Kidney glomerular epithelial cell (primary cell): Measurements from ENCODE around the gene ZNF318.
"Not testable (repeated sequence)": the region's sequence is repeated elsewhere in the genome, so short reads cannot be mapped to it uniquely, and the experiment has no call there.

ENCODE experiments used
- DNase-seq: peaks from one replicate; lab custom pipeline; 2025; lab: John Stamatoyannopoulos, UW

The ZNF318 gene

DNA sequence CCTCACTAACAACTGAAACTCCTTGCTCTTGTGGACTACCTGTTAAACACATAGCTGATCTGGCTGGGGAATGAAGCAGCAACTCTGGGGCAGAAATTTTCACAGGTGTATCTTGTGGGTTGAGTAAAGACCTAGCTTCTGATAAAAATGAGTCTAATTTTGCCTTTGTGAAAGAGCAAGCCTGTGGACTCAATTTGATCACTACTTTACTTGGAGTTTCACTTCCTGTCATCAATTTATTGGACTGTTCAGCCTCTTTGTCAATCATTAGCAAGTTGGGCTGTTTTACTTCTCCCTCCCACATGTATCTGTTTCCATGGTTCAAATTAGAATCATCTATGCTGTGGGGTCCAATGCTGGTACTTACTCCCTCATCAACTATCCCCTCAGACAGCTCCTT lies 31.2 kb downstream of the ZNF318 start:
- DNase-seq = no peak

DNA sequence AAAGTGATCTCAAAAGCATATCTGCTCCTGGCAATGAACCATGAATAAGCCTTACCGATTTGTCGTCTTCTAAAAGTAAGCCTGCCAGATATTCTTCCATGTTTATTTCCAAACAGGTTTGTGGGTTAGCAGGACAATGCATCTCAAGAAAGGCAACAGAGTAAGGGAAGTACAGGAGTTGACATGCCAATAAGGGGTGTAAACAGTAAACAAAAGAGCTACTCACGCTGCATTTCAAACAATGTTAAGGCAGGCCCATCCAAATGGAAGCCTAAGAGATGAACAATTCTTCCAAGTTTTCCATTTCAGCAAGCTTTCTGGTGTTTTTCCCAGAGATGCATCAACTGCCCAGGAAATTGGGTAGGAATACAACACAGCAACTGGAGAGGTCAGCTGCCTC lies 33.1 kb downstream of the ZNF318 start:
- no peak for DNase-seq

DNA sequence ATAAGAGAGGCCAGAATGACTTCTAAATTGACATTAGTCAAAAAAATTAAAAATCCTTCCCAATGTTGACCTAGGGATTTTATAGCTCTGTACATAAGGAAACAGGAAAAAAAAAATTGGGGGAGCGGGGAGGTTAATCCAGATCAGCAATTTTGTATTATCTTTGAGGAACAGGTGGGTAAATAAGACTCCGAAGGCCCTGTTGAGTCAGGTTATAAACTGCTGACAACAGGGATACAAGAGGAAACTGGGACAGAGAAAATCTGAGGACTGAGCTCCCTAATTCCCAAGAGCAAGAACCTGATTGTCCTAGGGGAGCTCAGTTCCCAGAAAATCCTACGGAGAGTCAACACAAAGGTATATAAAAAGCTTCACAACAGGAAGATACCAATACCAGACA lies 34.0 kb downstream of the ZNF318 start:
- DNase-seq = no peak

DNA sequence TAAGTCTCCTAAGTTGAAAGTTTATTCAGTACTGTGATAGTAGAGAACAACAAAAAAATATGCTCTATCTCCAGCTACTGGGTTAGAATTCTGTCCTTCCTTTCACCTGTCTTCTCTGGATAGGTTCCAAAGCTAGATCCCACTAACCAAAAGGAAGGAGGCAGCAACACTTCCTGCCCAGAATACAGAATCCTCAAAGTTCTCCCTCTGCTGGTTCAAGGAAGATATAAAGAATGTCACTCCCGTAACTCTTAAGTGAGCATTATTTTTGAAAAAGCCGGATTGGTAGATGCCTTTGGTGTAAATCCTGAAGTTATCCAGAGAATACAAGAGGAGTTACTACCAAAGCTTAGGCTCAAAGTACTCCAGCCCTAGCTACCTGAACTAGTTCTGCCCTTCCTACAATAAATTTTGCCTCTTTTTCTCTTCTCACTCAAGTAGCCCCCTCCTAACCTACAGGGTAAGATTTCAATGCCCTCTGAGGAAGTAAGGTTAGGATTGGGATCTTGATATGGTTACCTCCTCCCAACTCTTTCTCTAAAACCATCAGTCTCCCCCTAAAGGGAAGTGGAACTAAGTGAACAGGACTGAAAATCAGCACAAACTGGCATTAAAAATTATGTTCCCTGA lies 34.9 kb downstream of the ZNF318 start:
- peak; percentile 61 for DNase-seq

DNA sequence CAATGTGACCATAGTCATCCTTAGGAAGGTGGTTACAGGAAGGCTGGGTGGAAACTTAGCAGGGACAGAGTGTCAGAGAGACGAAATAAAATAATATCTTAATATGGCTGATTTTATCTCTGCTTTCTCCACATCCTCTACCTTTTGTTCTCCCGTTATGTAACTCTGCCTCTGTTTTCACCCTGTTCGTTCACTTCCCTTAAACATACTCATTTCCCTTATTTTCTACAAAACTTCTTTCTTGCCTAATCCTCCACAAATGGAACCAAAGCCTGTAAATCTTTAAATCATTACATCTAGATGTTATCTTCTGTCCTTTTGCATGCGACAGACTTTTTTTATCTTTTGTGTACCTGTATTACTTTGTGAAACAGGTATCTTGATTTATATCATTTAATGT lies 37.6 kb downstream of the ZNF318 start:
- DNase-seq = no peak

DNA sequence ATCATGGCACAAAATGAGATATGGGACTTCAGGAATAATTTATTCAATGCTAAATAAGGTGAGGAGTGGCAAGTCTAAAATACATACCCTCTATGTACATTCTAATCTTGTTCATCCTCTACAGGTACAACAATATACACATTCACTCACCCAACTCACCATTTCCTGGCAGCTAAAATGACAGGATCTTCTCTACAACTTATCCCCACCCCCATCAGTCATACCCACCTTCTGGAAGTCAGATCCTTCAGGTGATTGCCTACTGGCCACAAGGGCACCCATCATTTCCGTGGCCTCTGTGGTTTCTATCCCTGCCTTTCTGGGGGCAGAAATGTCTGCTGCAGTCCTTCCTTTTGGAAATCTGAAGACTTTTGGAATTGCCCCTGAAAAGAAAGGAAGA lies 38.0 kb downstream of the ZNF318 start:
- DNase-seq = no peak

DNA sequence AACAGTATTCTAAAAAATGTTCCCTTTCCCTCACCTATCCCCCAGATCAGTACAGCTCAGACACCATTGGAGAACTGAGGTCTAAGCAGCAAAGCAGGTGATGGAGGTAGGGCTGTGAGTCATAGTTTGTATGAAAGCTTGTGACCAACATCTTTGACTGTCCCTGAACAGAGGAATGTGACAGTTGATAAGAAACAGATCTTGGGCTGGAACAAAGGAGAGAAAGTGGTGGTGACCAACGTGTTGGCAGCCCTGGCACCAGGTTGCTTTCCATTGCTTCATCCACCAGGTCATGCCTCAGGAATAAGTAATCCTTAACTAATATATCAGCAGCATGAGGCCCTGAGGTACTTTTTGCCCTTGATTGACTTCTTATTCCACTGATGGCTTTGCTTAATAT lies 40.9 kb downstream of the ZNF318 start:
- DNase-seq = no peak

DNA sequence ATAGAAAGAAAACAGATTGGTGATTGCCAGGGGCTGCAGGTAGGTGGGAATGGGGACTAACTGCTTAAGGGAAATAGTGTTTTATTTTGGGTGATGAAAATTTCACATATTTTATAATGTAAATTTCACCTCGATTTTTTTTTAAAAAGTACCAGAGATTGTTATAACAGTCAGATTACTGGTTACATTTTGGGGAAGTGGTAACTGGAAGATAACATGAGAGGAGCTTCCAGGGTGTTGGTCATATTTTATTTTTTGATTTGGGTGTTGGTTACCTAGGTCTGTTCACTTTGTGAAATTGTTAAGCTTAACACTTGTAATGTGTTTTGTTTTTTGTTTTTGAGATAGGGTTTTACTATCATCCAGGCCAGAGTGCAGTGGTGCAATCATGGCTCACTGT lies 43.6 kb downstream of the ZNF318 start:
- no peak for DNase-seq

DNA sequence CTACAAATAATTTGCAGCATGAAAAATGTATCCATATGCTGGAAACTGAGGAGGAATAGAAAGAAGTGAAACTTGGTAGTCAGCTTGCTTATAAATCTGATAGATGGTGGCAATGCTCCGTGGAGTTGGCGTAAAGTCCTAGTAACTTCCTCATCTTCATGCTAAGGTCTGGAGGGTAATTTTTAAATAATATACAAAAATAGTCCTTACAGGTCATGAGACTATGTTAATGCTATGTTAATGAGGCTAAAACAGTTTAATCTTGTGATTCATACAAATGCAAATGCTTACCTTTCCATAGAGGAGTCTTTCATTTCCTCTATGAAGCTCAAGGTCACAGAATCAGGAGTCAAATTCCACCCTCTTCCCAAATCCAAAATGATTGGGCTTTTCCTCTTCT lies 51.4 kb downstream of the ZNF318 start:
- DNase-seq = no peak

DNA sequence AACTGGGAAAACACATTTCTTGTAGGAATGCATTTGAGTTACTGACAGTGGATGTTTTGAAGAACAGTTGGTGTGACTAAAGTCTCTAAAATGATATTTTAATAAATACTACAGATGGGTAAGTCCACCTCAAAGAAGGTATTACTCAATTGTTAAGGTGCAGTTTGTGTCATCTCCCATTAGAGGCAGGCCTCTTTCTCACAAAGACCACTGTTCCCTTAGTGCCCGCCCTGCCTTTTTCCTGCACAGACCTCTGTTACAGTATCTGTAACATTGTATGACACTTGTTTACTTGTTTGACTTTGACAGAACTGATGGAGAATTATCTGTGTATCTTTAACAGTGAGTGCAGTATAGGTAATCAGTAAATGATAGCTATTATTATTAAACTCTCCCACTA lies 55.6 kb downstream of the ZNF318 start:
- DNase-seq = no peak

DNA sequence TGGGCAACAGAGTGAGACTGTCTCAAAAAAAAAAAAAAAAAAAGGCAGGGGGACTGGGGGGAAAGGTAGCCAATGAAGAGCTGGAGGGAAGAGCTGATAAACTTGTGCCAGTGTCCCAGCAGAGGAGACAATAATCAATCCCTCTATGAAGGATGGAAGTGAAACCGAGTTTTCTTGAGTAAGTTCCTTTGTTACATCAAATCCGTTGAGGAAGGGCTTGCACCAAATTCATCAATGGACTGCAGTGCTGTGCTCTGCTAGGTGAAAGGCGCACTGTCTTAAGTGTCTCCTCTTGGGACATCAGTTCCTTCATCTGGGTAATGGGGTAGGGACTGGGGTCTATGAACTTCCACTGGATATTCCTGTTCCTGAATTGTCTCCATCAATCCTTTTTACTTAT lies 57.8 kb downstream of the ZNF318 start:
- DNase-seq = no peak

DNA sequence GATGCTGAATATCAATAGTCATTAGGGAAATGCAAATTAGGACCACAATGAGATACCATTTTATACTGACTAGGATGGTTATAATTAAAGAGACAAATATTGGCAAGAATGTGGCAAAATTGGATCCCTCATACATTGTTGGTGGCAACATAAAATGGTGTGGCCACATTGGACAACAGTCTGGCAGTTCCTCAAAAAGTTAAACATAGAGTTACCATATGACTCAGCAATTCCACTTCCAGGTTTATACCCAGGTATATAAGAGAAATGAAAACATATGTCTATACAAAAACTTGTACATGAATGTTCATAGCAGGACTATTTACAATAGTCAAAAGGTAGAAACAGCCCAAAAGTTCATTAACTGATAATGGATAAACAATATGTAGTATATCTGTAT lies 58.8 kb downstream of the ZNF318 start:
- no peak for DNase-seq

DNA sequence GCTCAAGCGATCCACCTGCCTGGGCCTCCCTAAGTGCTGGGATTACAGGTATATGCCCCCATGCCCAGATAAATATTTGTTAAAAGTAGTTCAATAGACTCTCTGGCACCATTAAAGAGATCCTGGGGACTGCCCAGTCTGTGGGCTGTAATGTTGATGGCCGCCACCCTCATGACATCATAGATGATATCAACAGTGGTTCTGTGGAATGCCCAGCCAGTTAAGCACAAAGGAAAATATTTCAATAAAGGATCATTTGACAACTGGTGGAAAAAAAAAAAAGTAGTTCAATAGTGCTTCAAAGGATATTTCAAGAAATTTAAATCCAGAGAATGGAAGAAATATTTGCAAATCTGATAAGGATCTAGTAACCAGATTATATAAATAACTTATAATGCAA lies 59.3 kb downstream of the ZNF318 start:
- DNase-seq = no peak

DNA sequence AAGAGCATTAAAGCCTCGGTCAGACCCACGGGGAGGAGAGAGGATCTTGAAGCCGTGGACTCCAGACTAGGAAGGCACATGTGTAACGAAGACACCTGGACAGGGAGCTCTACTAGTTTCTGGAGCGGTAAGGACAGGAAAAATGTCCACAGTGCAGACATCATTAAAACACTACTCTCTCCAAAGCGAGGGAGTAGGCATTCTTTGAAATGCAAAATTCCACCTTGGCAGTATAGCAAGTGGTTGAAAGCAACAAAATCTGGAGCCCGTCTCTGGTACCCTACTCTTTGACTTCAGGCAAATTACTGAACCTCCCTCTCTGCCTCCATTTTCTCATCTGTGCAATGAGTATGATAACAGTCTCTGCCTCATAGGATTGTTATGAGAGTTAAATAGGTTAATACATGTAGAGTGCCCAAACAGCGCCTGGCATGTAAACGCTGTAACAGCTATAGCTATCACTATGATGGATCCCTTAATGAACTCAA lies 60.4 kb downstream of the ZNF318 start:
- no peak for DNase-seq

DNA sequence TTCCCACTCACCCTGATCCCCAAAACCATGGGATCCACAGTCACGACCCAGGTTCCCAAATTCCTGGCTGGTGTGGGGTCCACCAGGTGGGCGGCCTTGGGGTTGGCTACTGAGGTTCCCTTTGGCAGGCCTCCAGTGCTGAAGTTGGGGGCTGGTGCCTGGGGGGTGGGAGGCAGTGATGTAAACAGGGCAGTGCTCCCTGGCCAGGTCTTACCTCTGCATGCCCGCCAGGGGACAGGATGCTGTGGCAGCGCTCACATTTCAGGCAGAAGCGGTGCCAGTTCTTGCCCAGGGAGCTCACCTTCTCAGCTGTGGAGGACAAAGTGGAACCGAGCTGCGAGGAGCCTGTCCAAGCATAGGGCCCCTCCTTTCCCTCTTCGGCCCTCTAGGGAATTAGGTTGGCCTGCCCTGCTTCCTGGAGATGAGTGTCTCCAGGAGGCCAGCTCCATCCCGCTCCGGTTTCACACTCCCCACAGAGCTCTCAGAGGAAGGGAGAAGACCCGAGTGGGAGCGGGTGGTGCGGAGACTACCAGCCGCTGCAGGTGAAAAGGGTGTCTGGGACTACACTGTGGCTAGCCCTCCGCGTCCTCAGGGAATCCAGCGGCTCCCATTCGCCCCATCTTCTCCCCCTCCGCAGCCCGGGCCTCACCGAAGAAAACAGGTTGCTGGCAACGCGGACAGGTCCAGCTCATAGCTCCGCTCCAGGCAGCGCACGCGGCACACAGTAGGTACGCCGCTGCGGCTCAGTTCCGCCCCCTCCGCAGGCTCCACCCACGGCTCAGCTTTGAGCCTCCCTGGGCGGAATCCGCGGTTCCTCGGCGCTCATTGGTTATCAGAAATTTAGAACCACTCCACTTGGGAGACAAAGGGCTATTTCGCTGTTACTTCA lies 61.1 kb downstream of the ZNF318 start, which contains the start of gene CRIP3:
TSS of gene CRIP3 (minus strand) at position 726 of the 889 bp plus-strand sequence. CDS start at position 692, 34 bp downstream.
- DNase-seq = no peak

DNA sequence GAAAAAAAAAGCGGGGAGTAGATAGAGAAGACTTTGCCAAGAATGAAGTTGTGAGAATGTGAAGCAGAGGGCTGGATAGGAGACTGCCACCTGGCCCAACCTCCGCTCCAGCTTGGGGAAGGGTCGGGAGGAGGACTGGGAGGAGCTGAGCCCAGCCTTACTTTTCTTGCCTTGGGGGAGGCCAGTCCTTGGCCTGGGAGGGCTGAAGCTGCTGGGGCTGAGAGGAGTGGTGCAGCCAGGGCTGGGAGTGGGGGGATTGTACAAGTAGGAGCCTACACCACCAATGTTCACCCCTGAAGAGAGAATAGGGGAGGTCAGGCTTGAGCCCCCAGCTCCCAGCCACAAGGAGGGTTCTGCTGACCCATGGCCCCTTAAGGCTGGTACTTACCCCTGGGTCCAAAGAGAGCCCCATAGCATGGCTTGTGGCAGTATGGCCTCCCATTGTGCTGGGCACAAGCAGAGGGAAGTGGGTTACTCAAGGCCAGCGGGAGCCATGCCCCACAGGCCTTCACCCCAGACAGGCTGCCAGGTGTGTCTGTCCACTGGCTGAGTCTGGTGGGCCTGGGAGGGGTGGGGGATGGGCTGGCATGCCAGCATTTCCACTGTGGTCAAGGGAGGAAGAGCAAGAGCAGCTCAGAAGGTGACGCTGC lies 61.9 kb downstream of the ZNF318 start:
- DNase-seq = no peak

DNA sequence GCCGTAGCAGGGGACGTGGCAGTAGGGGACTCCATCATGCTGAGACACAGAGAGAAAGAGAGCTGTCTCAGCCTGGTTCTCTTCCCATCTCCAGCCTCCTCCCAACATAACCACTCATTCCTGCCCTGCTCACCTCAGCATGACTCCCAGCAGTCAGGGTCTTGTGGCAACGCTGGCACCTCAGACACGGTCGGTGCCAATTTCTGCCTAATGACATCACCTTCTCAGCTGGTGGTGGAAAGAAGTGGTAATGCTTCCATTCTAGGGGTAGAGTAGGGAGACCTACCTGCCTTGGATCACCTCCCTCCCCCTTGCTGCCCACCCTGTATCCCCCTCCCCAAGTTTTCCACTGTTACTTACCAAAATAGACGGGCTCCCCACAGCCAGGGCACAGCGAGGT lies 63.4 kb downstream of the ZNF318 start:
- DNase-seq = no peak

DNA sequence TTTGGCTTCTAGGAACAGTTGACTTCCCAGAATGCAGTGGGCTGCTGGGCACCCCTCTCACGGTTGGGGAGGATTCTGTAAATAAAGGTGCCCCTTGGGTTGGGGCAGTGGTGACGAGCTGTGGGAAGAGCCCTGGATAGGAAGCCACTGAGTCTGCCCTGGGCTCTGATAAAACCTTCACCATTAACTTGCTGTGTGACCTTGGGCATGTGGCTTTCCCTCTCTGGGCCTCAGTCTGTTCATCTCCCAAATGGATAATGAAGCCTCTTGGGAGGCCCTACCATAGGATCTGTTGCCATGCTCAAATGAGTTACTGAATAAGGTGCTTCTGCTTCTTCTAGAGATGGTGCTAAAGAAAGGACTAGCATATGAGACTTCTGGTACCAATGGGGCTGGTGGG lies 64.6 kb downstream of the ZNF318 start:
- no peak for DNase-seq

DNA sequence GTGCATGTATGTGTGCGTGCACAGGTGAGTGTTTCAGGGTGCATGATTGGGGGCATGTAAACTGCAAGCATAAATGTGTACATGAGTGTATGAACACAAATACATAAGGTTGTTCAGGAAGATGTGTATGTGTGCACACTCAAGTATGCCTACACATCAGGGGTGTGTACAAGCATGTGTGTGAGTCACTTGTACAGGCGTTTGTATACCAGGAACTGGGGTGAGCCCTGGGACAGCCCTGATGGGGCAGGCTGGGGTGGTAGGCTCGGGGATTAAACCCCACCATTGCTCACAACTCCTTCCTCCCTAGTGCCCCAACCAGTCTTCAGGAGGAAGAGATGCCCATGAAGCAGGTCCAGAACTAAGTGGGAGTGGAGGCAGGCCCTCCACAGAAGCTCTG lies 65.1 kb downstream of the ZNF318 start:
- DNase-seq = no peak

DNA sequence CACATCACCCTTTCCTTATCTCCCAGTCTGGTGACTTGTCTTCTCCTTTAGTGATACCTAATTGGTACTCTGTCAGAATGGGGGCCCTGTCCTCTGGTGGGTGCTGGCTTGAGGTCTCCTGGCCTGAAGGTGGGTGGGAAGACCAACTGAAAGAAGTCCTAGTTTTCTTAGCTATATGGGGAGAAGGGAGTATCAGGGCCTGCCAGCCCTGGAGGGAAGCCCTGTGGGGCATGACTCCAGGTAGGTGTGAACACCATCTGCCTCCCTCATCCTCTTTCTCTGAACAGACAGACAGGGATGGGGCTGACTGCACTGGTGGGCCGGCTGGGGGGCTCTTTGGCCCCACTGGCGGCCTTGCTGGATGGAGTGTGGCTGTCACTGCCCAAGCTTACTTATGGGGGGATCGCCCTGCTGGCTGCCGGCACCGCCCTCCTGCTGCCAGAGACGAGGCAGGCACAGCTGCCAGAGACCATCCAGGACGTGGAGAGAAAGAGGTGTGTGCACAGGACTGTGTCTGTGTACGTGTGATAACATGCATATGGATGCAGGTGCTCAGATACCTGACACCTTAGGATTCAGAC lies 65.6 kb downstream of the ZNF318 start:
- DNase-seq = no peak

DNA sequence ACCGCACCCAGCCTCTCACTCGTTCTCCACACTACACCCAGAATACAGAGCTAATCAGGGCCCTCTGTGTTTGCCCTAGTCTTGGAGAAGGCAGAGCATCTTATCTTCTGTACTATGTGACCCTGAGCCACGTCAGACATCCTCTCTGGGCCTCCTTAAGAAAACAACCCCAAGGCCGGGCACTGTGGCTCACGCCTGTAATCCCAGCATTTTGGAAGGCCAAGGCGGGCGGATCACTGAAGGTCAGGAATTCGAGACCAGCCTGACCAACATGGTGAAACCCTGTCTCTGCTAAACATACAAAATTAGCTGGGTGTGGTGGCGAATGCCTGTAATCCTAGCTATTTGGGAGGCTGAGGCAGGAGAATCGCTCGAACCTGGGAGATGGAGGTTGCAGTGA lies 66.4 kb downstream of the ZNF318 start:
- DNase-seq = not testable (repeated sequence)

DNA sequence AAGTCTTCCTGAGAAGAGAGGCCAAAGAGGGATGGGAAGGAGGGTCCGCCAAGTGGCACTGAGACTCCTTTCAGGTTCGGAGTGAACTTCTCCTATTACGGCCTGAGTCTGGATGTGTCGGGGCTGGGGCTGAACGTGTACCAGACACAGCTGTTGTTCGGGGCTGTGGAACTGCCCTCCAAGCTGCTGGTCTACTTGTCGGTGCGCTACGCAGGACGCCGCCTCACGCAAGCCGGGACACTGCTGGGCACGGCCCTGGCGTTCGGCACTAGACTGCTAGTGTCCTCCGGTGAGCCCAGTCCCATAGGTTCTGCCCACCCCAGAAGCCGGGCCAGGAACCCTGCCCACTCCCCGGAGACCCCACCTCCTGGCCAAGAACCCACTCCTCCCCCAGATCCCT lies 67.3 kb downstream of the ZNF318 start:
- DNase-seq = no peak
